T-helper 1 cell treated with Interleukin-12 subunit alpha and Interleukin-12 subunit beta and Interleukin-4 antibody, amounts not matched to agents 30 μg/mL and 1 μg/mL, for 36 hours (primary cell): ENCODE results near the gene NBEA.

Experiments used
- H3K27ac Mint-ChIP-seq: one replicate; pipeline ENCODE4 v1.8.0; 2021; ENCODE audit warnings: mild to moderate bottlenecking, mixed read lengths
- H3K27me3 Mint-ChIP-seq: one replicate; pipeline ENCODE4 v1.8.0; 2021; ENCODE audit warnings: low read depth, mixed read lengths
- H3K36me3 Mint-ChIP-seq: one replicate; pipeline ENCODE4 v1.8.0; 2021; ENCODE audit warnings: low read depth, mixed read lengths
- H3K4me1 Mint-ChIP-seq: one replicate; pipeline ENCODE4 v1.8.0; 2021; ENCODE audit warnings: low read depth, mixed read lengths
- H3K4me3 Mint-ChIP-seq: one replicate; pipeline ENCODE4 v1.8.0; 2021; ENCODE audit warnings: mild to moderate bottlenecking, moderate library complexity, mixed read lengths
- H3K9me3 Mint-ChIP-seq: one replicate; pipeline ENCODE4 v1.8.0; 2021; ENCODE audit warnings: mixed read lengths

NBEA gene

GRCh38 chr13:35283856-35284255, 341.8 kb downstream of the NBEA start:
- H3K4me1 Mint-ChIP-seq, result no peaks in the 10 kb centered on the region
- no peak overlapping the region for H3K4me3 Mint-ChIP-seq
- H3K9me3 Mint-ChIP-seq, result no peaks in the 10 kb centered on the region
- H3K27me3 Mint-ChIP-seq, result no peaks in the 10 kb centered on the region
- H3K36me3 Mint-ChIP-seq, result no peaks in the 10 kb centered on the region
- H3K27ac Mint-ChIP-seq, result no peak overlapping the region

- no peak overlapping the region for H3K27ac Mint-ChIP-seq
- no peaks in the 10 kb centered on the region for H3K4me1 Mint-ChIP-seq
- H3K9me3 Mint-ChIP-seq, result no peaks in the 10 kb centered on the region
- no peak overlapping the region for H3K4me3 Mint-ChIP-seq
- H3K36me3 Mint-ChIP-seq, result no peaks in the 10 kb centered on the region
- no peaks in the 10 kb centered on the region for H3K27me3 Mint-ChIP-seq
Observed at GRCh38 chr13:35285677-35286076, 343.6 kb downstream of the NBEA start.

- no peaks in the 10 kb centered on the region for H3K9me3 Mint-ChIP-seq
Observed at GRCh38 chr13:35292329-35292728, 350.3 kb downstream of the NBEA start.

GRCh38 chr13:35293579-35294226, 351.6 kb downstream of the NBEA start:
- no peaks in the 10 kb centered on the region for H3K9me3 Mint-ChIP-seq
- H3K36me3 Mint-ChIP-seq, result no peaks in the 10 kb centered on the region
- no peak overlapping the region for H3K27ac Mint-ChIP-seq
- no peaks in the 10 kb centered on the region for H3K27me3 Mint-ChIP-seq
- no peaks in the 10 kb centered on the region for H3K4me1 Mint-ChIP-seq
- no peak overlapping the region for H3K4me3 Mint-ChIP-seq

More at GRCh38 chr13:35292329-35292728, 350.3 kb downstream of the NBEA start:
- Mint-ChIP-seq H3K36me3 (no peaks in the 10 kb centered on the region), H3K27ac (no peak overlapping the region), H3K4me1 (no peaks in the 10 kb centered on the region), H3K4me3 (no peak overlapping the region), H3K27me3 (no peaks in the 10 kb centered on the region)

- no peaks in the 10 kb centered on the region for H3K27me3 Mint-ChIP-seq
- H3K27ac Mint-ChIP-seq, result no peak overlapping the region
- no peak overlapping the region for H3K4me3 Mint-ChIP-seq
- no peaks in the 10 kb centered on the region for H3K36me3 Mint-ChIP-seq
- H3K9me3 Mint-ChIP-seq, result no peaks in the 10 kb centered on the region
- H3K4me1 Mint-ChIP-seq, result no peaks in the 10 kb centered on the region
Observed at GRCh38 chr13:35309706-35310105, 367.6 kb downstream of the NBEA start.

GRCh38 chr13:35332134-35332533, 390.1 kb downstream of the NBEA start:
- Mint-ChIP-seq H3K36me3 (no peaks in the 10 kb centered on the region), H3K4me3 (no peak overlapping the region), H3K27ac (no peak overlapping the region), H3K9me3 (peaks cover 18% of the 10 kb centered on the region), H3K4me1 (no peaks in the 10 kb centered on the region), H3K27me3 (no peaks in the 10 kb centered on the region)

GRCh38 chr13:35333157-35333556, 391.1 kb downstream of the NBEA start:
- H3K4me3 Mint-ChIP-seq, result no peak overlapping the region
- no peaks in the 10 kb centered on the region for H3K4me1 Mint-ChIP-seq
- no peaks in the 10 kb centered on the region for H3K27me3 Mint-ChIP-seq
- H3K9me3 Mint-ChIP-seq, result peaks cover 15% of the 10 kb centered on the region
- no peaks in the 10 kb centered on the region for H3K36me3 Mint-ChIP-seq
- H3K27ac Mint-ChIP-seq, result no peak overlapping the region

GRCh38 chr13:35342440-35342839, 400.4 kb downstream of the NBEA start:
- no peaks in the 10 kb centered on the region for H3K4me1 Mint-ChIP-seq
- H3K27ac Mint-ChIP-seq, result no peak overlapping the region
- no peak overlapping the region for H3K4me3 Mint-ChIP-seq
- H3K27me3 Mint-ChIP-seq, result no peaks in the 10 kb centered on the region
- no peaks in the 10 kb centered on the region for H3K9me3 Mint-ChIP-seq
- no peaks in the 10 kb centered on the region for H3K36me3 Mint-ChIP-seq

- Mint-ChIP-seq H3K27ac (no peak overlapping the region), H3K9me3 (no peaks in the 10 kb centered on the region), H3K27me3 (no peaks in the 10 kb centered on the region), H3K4me3 (no peak overlapping the region), H3K36me3 (no peaks in the 10 kb centered on the region), H3K4me1 (no peaks in the 10 kb centered on the region)
Observed at GRCh38 chr13:35343417-35343816, 401.3 kb downstream of the NBEA start.

GRCh38 chr13:35345992-35346391, 403.9 kb downstream of the NBEA start:
- Mint-ChIP-seq H3K4me1 (no peaks in the 10 kb centered on the region), H3K36me3 (no peaks in the 10 kb centered on the region), H3K4me3 (no peak overlapping the region), H3K27me3 (no peaks in the 10 kb centered on the region), H3K27ac (no peak overlapping the region), H3K9me3 (no peaks in the 10 kb centered on the region)

- no peaks in the 10 kb centered on the region for H3K9me3 Mint-ChIP-seq
- H3K4me3 Mint-ChIP-seq, result no peak overlapping the region
- no peaks in the 10 kb centered on the region for H3K27me3 Mint-ChIP-seq
- H3K4me1 Mint-ChIP-seq, result no peaks in the 10 kb centered on the region
- H3K27ac Mint-ChIP-seq, result no peak overlapping the region
- no peaks in the 10 kb centered on the region for H3K36me3 Mint-ChIP-seq
Observed at GRCh38 chr13:35346494-35346893, 404.4 kb downstream of the NBEA start.

GRCh38 chr13:35347679-35348205, 405.7 kb downstream of the NBEA start:
- H3K4me3 Mint-ChIP-seq, result no peak overlapping the region
- no peaks in the 10 kb centered on the region for H3K9me3 Mint-ChIP-seq
- H3K4me1 Mint-ChIP-seq, result no peaks in the 10 kb centered on the region
- no peaks in the 10 kb centered on the region for H3K36me3 Mint-ChIP-seq
- no peak overlapping the region for H3K27ac Mint-ChIP-seq
- H3K27me3 Mint-ChIP-seq, result no peaks in the 10 kb centered on the region

- no peaks in the 10 kb centered on the region for H3K4me1 Mint-ChIP-seq
- no peak overlapping the region for H3K4me3 Mint-ChIP-seq
- no peak overlapping the region for H3K27ac Mint-ChIP-seq
- no peaks in the 10 kb centered on the region for H3K36me3 Mint-ChIP-seq
- no peaks in the 10 kb centered on the region for H3K27me3 Mint-ChIP-seq
- no peaks in the 10 kb centered on the region for H3K9me3 Mint-ChIP-seq
Observed at GRCh38 chr13:35349052-35349451, 407.0 kb downstream of the NBEA start.

- no peaks in the 10 kb centered on the region for H3K36me3 Mint-ChIP-seq
- no peaks in the 10 kb centered on the region for H3K4me1 Mint-ChIP-seq
- H3K27ac Mint-ChIP-seq, result no peak overlapping the region
- no peaks in the 10 kb centered on the region for H3K9me3 Mint-ChIP-seq
- H3K4me3 Mint-ChIP-seq, result no peak overlapping the region
- no peaks in the 10 kb centered on the region for H3K27me3 Mint-ChIP-seq
Observed at GRCh38 chr13:35349673-35350278, 407.7 kb downstream of the NBEA start.

- H3K4me1 Mint-ChIP-seq, result no peaks in the 10 kb centered on the region
- no peaks in the 10 kb centered on the region for H3K27me3 Mint-ChIP-seq
- no peak overlapping the region for H3K4me3 Mint-ChIP-seq
- no peaks in the 10 kb centered on the region for H3K9me3 Mint-ChIP-seq
- no peaks in the 10 kb centered on the region for H3K36me3 Mint-ChIP-seq
- H3K27ac Mint-ChIP-seq, result no peak overlapping the region
Observed at GRCh38 chr13:35354285-35354684, 412.2 kb downstream of the NBEA start.
